PC-3 (cell line): ENCODE data around the gene CHCHD10.

Experiments used
- EZH2 ChIP-seq: fragments of 300-600 bp; sonication (generic); IDR thresholded peaks from one replicate; pipeline ENCODE4 v1.6.1; 2017; ENCODE audit warnings: antibody characterized with exemption, mild to moderate bottlenecking, low read length; ENCODE audit not compliant: unreplicated experiment
- EZH2phosphoT487 ChIP-seq: fragments of 300-600 bp; sonication (generic); IDR thresholded peaks from 2 replicates; pipeline ENCODE4 v1.6.1; 2018; ENCODE audit warnings: mild to moderate bottlenecking, antibody characterized with exemption, low read length, borderline replicate concordance
- TF ChIP-seq, protein P1 (sequence below): fragments of 300-600 bp; sonication (generic); conservative IDR thresholded peaks from 2 replicates; pipeline ENCODE4 v1.5.1; 2017; ENCODE audit warnings: antibody characterized with exemption, low read depth, mild to moderate bottlenecking, low read length

DNA sequence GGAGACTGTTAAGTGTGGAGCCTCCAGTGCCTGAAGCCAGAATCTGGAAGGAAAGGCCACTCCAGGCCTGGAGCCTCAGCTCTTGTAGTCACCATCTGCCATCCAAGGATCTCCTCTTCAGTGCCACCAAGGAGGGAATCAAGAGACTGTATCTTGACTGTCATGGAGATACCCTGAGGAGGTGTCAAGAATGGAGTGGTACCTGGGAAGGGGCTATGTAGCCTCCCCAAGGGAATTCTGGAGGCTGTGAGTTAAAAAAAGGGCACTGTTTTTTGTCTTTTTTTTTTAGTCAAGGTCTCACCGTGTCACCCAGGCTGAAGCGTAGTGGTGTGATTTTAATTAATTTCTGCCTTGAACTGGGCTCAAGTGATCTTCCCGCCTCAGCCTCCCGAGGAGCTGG lies 8.2 kb downstream of the CHCHD10 start:
- TF ChIP-seq, protein P1, sequence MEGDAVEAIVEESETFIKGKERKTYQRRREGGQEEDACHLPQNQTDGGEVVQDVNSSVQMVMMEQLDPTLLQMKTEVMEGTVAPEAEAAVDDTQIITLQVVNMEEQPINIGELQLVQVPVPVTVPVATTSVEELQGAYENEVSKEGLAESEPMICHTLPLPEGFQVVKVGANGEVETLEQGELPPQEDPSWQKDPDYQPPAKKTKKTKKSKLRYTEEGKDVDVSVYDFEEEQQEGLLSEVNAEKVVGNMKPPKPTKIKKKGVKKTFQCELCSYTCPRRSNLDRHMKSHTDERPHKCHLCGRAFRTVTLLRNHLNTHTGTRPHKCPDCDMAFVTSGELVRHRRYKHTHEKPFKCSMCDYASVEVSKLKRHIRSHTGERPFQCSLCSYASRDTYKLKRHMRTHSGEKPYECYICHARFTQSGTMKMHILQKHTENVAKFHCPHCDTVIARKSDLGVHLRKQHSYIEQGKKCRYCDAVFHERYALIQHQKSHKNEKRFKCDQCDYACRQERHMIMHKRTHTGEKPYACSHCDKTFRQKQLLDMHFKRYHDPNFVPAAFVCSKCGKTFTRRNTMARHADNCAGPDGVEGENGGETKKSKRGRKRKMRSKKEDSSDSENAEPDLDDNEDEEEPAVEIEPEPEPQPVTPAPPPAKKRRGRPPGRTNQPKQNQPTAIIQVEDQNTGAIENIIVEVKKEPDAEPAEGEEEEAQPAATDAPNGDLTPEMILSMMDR, result no peak
- TF ChIP-seq EZH2 (no peak), EZH2phosphoT487 (no peak)
